WTC11 (cell line): ENCODE measurements around the gene TTC7B.

Experiments used
- ELF4 ChIP-seq: sonication (generic); formaldehyde crosslinking; IDR thresholded peaks from 2 replicates; pipeline ENCODE4 v1.8.1; 2022; ENCODE audit warnings: low read depth, mild to moderate bottlenecking, moderate library complexity, missing genetic modification reagents
- FOXJ3 ChIP-seq: sonication (generic); formaldehyde crosslinking; IDR thresholded peaks from 2 replicates; pipeline ENCODE4 v1.9.0; 2021; ENCODE audit warnings: missing genetic modification reagents, mild to moderate bottlenecking, borderline replicate concordance
- GABPB1 ChIP-seq: sonication (generic); formaldehyde crosslinking; IDR thresholded peaks from 2 replicates; pipeline ENCODE4 v1.8.1; 2023; ENCODE audit warnings: mild to moderate bottlenecking, missing genetic modification reagents
- NFYB ChIP-seq: sonication (generic); formaldehyde crosslinking; conservative IDR thresholded peaks from 2 replicates; pipeline ENCODE4 v1.8.0; 2022; ENCODE audit warnings: low read depth, missing genetic modification reagents
- NR2C2 ChIP-seq: sonication (generic); formaldehyde crosslinking; IDR thresholded peaks from 2 replicates; pipeline ENCODE4 v1.8.0; 2022; ENCODE audit warnings: mild to moderate bottlenecking, missing genetic modification reagents
- SMAD3 ChIP-seq: sonication (generic); formaldehyde crosslinking; IDR thresholded peaks from 2 replicates; pipeline ENCODE4 v1.8.0; 2022; ENCODE audit warnings: missing genetic modification reagents, mild to moderate bottlenecking, borderline replicate concordance
- TEAD4 ChIP-seq: sonication (generic); formaldehyde crosslinking; IDR thresholded peaks from 2 replicates; pipeline ENCODE4 v1.8.0; 2022; ENCODE audit warnings: mild to moderate bottlenecking, missing genetic modification reagents
- ZBTB21 ChIP-seq: sonication (generic); formaldehyde crosslinking; IDR thresholded peaks from 2 replicates; pipeline ENCODE4 v1.8.1; 2023; ENCODE audit warnings: mild to moderate bottlenecking, missing genetic modification reagents, borderline replicate concordance
- ZNF121 ChIP-seq: sonication (generic); formaldehyde crosslinking; IDR thresholded peaks from 2 replicates; pipeline ENCODE4 v1.8.0; 2023; ENCODE audit warnings: missing genetic modification reagents
- ZNF138 ChIP-seq: sonication (generic); formaldehyde crosslinking; conservative IDR thresholded peaks from 2 replicates; pipeline ENCODE4 v1.8.1; 2022; ENCODE audit warnings: mild to moderate bottlenecking, moderate library complexity, missing genetic modification reagents
- TF ChIP-seq, protein P1 (sequence below): fragments of 200-600 bp; IDR thresholded peaks from 2 replicates; pipeline ENCODE4 v1.8.0; 2022; ENCODE audit warnings: antibody characterized with exemption
- TF ChIP-seq, protein P2 (sequence below): sonication (generic); formaldehyde crosslinking; IDR thresholded peaks from 2 replicates; pipeline ENCODE4 v1.8.1; 2022; ENCODE audit warnings: low read depth, mild to moderate bottlenecking, moderate library complexity, missing genetic modification reagents, borderline replicate concordance

GRCh38 chr14:90603336-90603735 lies 212.9 kb downstream of the TTC7B start:
- TF ChIP-seq, protein P1, sequence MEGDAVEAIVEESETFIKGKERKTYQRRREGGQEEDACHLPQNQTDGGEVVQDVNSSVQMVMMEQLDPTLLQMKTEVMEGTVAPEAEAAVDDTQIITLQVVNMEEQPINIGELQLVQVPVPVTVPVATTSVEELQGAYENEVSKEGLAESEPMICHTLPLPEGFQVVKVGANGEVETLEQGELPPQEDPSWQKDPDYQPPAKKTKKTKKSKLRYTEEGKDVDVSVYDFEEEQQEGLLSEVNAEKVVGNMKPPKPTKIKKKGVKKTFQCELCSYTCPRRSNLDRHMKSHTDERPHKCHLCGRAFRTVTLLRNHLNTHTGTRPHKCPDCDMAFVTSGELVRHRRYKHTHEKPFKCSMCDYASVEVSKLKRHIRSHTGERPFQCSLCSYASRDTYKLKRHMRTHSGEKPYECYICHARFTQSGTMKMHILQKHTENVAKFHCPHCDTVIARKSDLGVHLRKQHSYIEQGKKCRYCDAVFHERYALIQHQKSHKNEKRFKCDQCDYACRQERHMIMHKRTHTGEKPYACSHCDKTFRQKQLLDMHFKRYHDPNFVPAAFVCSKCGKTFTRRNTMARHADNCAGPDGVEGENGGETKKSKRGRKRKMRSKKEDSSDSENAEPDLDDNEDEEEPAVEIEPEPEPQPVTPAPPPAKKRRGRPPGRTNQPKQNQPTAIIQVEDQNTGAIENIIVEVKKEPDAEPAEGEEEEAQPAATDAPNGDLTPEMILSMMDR = no peak
- TF ChIP-seq GABPB1 (CRISPR knock-in tag) = no peak
- TF ChIP-seq NFYB = no peak
- TF ChIP-seq ZNF138 (CRISPR knock-in tag) = no peak
- TF ChIP-seq SMAD3 (CRISPR knock-in tag) = no peak
- no peak for TF ChIP-seq TEAD4 (CRISPR knock-in tag)
- TF ChIP-seq NR2C2 (CRISPR knock-in tag) = no peak
- no peak for TF ChIP-seq ELF4 (CRISPR knock-in tag)
- no peak for TF ChIP-seq ZNF121 (CRISPR knock-in tag)
- no peak for TF ChIP-seq FOXJ3 (CRISPR knock-in tag)
- TF ChIP-seq, protein P2, sequence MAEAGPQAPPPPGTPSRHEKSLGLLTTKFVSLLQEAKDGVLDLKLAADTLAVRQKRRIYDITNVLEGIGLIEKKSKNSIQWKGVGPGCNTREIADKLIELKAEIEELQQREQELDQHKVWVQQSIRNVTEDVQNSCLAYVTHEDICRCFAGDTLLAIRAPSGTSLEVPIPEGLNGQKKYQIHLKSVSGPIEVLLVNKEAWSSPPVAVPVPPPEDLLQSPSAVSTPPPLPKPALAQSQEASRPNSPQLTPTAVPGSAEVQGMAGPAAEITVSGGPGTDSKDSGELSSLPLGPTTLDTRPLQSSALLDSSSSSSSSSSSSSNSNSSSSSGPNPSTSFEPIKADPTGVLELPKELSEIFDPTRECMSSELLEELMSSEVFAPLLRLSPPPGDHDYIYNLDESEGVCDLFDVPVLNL = no peak
- TF ChIP-seq ZBTB21 (CRISPR knock-in tag) = no peak
